HG03571 (cell line): Measurements from ENCODE around the gene NCOA5.
A peak's percentile ranks its signal among the peaks of the same experiment; 100 is the strongest.
"Not testable (repeated sequence)": the region's sequence is repeated elsewhere in the genome, so short reads cannot be mapped to it uniquely, and the experiment has no call there.

ENCODE experiments used
- ATAC-seq: cut with Tn5 transposase; IDR thresholded peaks from one replicate; pipeline ENCODE4 v1.9.1; 2021; ENCODE audit not compliant: unreplicated experiment

The NCOA5 gene

GRCh38 chr20:46093531-46093930, 3.8 kb upstream of the NCOA5 start:
- no peak for ATAC-seq

GRCh38 chr20:46091622-46092535, 2.1 kb upstream of the NCOA5 start:
- ATAC-seq, result not testable (repeated sequence)

- peak; percentile 13 for ATAC-seq
Observed at GRCh38 chr20:46089167-46089416, 670 bp downstream of the NCOA5 start.

- ATAC-seq, result no peak
Observed at GRCh38 chr20:46088409-46089166, 1.2 kb downstream of the NCOA5 start.

GRCh38 chr20:46087161-46087560, 2.6 kb downstream of the NCOA5 start:
- no peak for ATAC-seq

GRCh38 chr20:46085179-46085851, 4.4 kb downstream of the NCOA5 start:
- no peak for ATAC-seq

- no peak for ATAC-seq
Observed at GRCh38 chr20:46084805-46085178, 5.0 kb downstream of the NCOA5 start.

GRCh38 chr20:46083531-46084061, 6.2 kb downstream of the NCOA5 start:
- ATAC-seq, result no peak

GRCh38 chr20:46083101-46083500, 6.7 kb downstream of the NCOA5 start:
- no peak for ATAC-seq

GRCh38 chr20:46081074-46081473, 8.7 kb downstream of the NCOA5 start:
- no peak for ATAC-seq

GRCh38 chr20:46078954-46079353, 10.8 kb downstream of the NCOA5 start:
- ATAC-seq, result no peak

- ATAC-seq, result no peak
Observed at GRCh38 chr20:46077642-46078305, 12.0 kb downstream of the NCOA5 start.

GRCh38 chr20:46076806-46077205, 13.0 kb downstream of the NCOA5 start:
- no peak for ATAC-seq

- ATAC-seq, result no peak
Observed at GRCh38 chr20:46074006-46074405, 15.8 kb downstream of the NCOA5 start.

GRCh38 chr20:46073443-46073842, 16.3 kb downstream of the NCOA5 start:
- ATAC-seq, result no peak

GRCh38 chr20:46073024-46073423, 16.7 kb downstream of the NCOA5 start:
- ATAC-seq, result no peak

GRCh38 chr20:46071573-46071972, 18.2 kb downstream of the NCOA5 start:
- no peak for ATAC-seq

GRCh38 chr20:46070215-46070900, 19.4 kb downstream of the NCOA5 start:
- no peak for ATAC-seq

GRCh38 chr20:46065691-46066090, 24.1 kb downstream of the NCOA5 start:
- no peak for ATAC-seq

GRCh38 chr20:46065006-46065405, 24.8 kb downstream of the NCOA5 start:
- no peak for ATAC-seq
